Activated gamma-delta T cell treated with anti-CD3 and anti-CD28 coated beads, Interleukin-2, amount 50 U/mL, for 16 hours (primary cell): ENCODE measurements around the gene GSX1.

ENCODE experiments used
- DNase-seq: peaks from one replicate; pipeline ENCODE4 v3.0.0-alpha.2; 2020; ENCODE audit warnings: low read depth

The GSX1 gene

DNA sequence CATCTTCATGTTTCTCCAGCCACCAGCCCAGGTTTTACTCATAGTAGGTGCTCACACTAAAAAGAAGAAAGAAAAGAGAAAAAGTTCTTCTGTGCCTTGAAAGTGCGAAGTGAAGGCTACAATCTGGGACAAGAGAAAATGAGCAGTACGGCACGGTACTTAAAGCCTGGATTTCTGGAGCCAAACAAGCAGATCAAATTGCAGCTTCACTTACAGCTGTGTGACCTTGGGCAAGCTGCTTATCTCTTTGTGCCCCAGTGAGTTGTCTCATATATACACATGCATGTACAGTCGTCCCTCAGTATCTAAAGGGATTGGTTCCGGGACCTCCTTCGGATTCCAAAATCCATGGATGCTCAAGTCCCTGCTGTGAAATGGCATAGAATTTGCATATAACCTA, 41.8 kb downstream of the GSX1 start:
- DNase-seq: no peak

DNA sequence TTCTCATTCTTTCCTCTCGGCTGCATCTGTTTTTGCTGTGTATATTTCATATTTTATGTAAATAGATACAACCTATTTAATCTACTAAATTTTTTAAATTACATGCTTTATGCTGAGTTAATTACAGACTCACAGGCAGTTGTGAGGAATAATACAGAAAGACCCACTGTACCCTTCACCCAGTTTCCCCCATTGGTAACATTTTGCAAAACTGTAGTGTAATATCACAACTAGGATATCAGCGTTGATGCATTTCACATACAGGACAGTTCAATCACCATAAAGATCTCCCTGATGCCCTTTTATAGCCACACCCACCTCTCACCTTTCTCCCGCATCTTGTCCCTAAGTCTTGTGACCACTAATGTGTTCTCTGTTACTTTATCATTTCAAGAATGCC, 43.5 kb downstream of the GSX1 start:
- no peak for DNase-seq

DNA sequence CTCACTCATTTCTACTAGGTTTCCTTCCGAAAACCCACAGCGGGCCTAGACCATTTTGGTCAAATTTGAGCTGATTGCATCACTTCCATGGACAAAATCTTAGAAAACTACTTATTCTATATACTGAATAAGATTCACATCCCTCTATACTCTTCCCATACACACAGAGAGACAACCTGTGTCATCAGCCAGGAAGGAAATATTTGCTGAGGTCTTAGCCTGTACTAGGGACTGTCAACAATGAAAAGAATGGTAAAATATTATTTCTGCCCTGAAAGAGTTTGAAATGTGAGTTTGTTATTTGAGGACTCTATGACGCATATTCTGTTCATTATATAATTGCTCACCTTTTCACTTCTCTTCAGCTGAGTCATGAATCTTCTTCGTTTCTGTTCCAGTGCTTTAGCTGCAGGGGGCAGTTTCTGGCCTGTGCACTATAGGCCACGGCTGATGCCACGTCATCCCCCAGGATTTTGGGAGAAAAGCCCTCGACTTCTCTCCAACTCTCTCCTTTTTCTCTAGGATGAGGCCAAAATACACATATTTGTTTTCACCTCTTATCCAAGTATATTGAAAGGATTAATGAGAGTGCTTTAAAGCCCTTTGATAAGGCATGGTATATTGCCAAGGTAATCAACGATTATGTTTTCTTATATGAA, 47.7 kb downstream of the GSX1 start:
- DNase-seq: no peak

DNA sequence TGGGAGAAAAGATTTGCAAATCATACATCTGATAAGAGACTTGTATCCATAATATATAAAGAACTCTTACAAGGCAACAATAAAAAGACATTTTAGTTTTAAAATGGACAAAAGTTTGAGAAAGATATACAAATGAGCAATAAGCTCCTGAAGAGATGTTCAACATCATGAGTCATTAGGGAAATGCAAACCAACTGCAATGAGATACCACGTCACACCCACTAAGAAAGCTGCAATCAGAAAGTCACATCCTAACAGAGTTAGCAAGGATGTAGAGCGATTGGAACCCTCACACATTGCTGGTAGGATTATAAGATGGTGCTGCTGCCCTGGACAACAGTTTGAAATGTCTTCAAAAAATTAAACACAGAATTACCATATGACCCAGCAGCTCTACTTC, 50.3 kb downstream of the GSX1 start:
- no peak for DNase-seq
